Right atrium auricular region (tissue), 2 donors: ENCODE data around the gene CLIC5. TPM values are rescaled to one million over a fixed set of nuclear protein-coding genes. Genes with fewer than 3 reads are reported as not detected.

ENCODE experiments used
- DNase-seq: peaks from one replicate; pipeline ENCODE4 v3.0.0-alpha.2; 2019; ENCODE audit warnings: low spot score
- H3K27ac ChIP-seq, 2 donors: fragments of 200-600 bp; sonication (generic); 1 replicate in 1 of 2; 2 replicates in 1 of 2; pipeline ENCODE4 v1.5.1; 2016 to 2019
- H3K27me3 ChIP-seq, 2 donors: fragments of 200-600 bp; sonication (generic); one replicate each; pipeline versions ENCODE4 v1.5.1 to v1.6.0; 2017 to 2019
- H3K36me3 ChIP-seq: fragments of 200-600 bp; sonication (generic); one replicate; pipeline ENCODE4 v1.5.1; 2016
- H3K4me1 ChIP-seq, 2 donors: fragments of 200-600 bp; sonication (generic); one replicate each; pipeline versions ENCODE4 v1.5.1 to v1.6.0; 2017 to 2019
- H3K4me3 ChIP-seq, 2 donors: fragments of 200-600 bp; sonication (generic); 1 replicate in 1 of 2; 2 replicates in 1 of 2; pipeline ENCODE4 v1.5.1; 2017 to 2019; ENCODE audit warnings: mild to moderate bottlenecking in 1 of 2, moderate library complexity in 1 of 2
- H3K9me3 ChIP-seq, 2 donors: fragments of 200-600 bp; sonication (generic); one replicate each; pipeline ENCODE4 v1.5.1; 2019
- CTCF ChIP-seq, 2 donors: fragments of 200-600 bp; sonication (generic); IDR thresholded peaks; one replicate each; pipeline ENCODE4 v1.5.1; 2019; ENCODE audit warnings: antibody characterized with exemption in 2 of 2
- total RNA-seq, 2 donors: library from RNA; depleted of rRNA; stranded (reverse); fragments of >200 nt; gene quantifications; one replicate each; pipeline ENCODE4 v1.1.0, GENCODE V29; 2016

Gene CLIC5
- total RNA-seq, 2 donors from 2014 or later = 99.8 to 114 TPM

- no peak overlapping the region for H3K4me3 ChIP-seq
- no peak for DNase-seq
- no peak overlapping the region for H3K27ac ChIP-seq
- H3K27me3 ChIP-seq = no peaks in the 10 kb centered on the region
- peaks cover 43% of the 10 kb centered on the region for H3K36me3 ChIP-seq
- peaks cover 0 to 47% of the 10 kb centered on the region in 2 donors for H3K4me1 ChIP-seq
- TF ChIP-seq CTCF (IDR thresholded peaks at IDR 0.05) = no peak
- no peaks in the 10 kb centered on the region for H3K9me3 ChIP-seq
These were observed 66.4 kb downstream of the CLIC5 start for GRCh38 chr6:45949256-45949655.

- Histone ChIP-seq H3K36me3 (peaks cover 40% of the 10 kb centered on the region), H3K27ac (no peak overlapping the region), H3K4me3 (no peak overlapping the region), H3K27me3 (no peaks in the 10 kb centered on the region), H3K9me3 (no peaks in the 10 kb centered on the region), H3K4me1 (peaks cover 0 to 51% of the 10 kb centered on the region in 2 donors)
- DNase-seq = no peak
- no peak for TF ChIP-seq CTCF (IDR thresholded peaks at IDR 0.05)
These were observed 67.9 kb downstream of the CLIC5 start for GRCh38 chr6:45947807-45948206.

GRCh38 chr6:45946887-45947286 lies 68.8 kb downstream of the CLIC5 start:
- Histone ChIP-seq H3K27me3 (no peaks in the 10 kb centered on the region), H3K9me3 (no peaks in the 10 kb centered on the region), H3K36me3 (peaks cover 31% of the 10 kb centered on the region), H3K27ac (peak overlapping the region in 1 of 2 donors; percentile 12), H3K4me3 (no peak overlapping the region), H3K4me1 (peaks cover 0 to 43% of the 10 kb centered on the region in 2 donors)
- no peak for DNase-seq
- no peak for TF ChIP-seq CTCF (IDR thresholded peaks at IDR 0.05)

GRCh38 chr6:45946352-45946751 lies 69.3 kb downstream of the CLIC5 start:
- Histone ChIP-seq H3K27me3 (no peaks in the 10 kb centered on the region), H3K4me1 (peaks cover 0 to 38% of the 10 kb centered on the region in 2 donors), H3K4me3 (no peak overlapping the region), H3K9me3 (no peaks in the 10 kb centered on the region), H3K27ac (peak overlapping the region in 1 of 2 donors; percentile 12), H3K36me3 (peaks cover 31% of the 10 kb centered on the region)
- no peak for DNase-seq
- peak in 1 of 2 donors; percentile 46 for TF ChIP-seq CTCF (IDR thresholded peaks at IDR 0.05)

GRCh38 chr6:45942953-45943352 lies 72.7 kb downstream of the CLIC5 start:
- TF ChIP-seq CTCF (IDR thresholded peaks at IDR 0.05) = no peak
- Histone ChIP-seq H3K36me3 (peaks cover 34% of the 10 kb centered on the region), H3K27ac (no peak overlapping the region), H3K4me1 (peaks cover 0 to 33% of the 10 kb centered on the region in 2 donors), H3K4me3 (no peak overlapping the region), H3K9me3 (no peaks in the 10 kb centered on the region), H3K27me3 (no peaks in the 10 kb centered on the region)
- DNase-seq = no peak

- no peaks in the 10 kb centered on the region for H3K36me3 ChIP-seq
- H3K27me3 ChIP-seq = no peaks in the 10 kb centered on the region
- DNase-seq = no peak
- no peak for TF ChIP-seq CTCF (IDR thresholded peaks at IDR 0.05)
- H3K4me3 ChIP-seq = no peak overlapping the region
- H3K9me3 ChIP-seq = no peaks in the 10 kb centered on the region
- H3K4me1 ChIP-seq = peaks cover 0 to 12% of the 10 kb centered on the region in 2 donors
- H3K27ac ChIP-seq = no peak overlapping the region
These were observed 81.8 kb downstream of the CLIC5 start for GRCh38 chr6:45933855-45934254.
